PC-9 (cell line): ENCODE data around the gene TMEM217. TPM values are rescaled to one million over a fixed set of nuclear protein-coding genes. Genes with fewer than 3 reads are reported as not detected.

Source experiments
- BruUV-seq: library from RNA; stranded (reverse); fragments of 400-500 nt; replicated peaks from 2 replicates; lab custom pipeline; 2021; lab: Mats Ljungman, UMichigan
- CTCF ChIA-PET: fragments of 300-600 bp; sonication (Branson Sonifier 250); formaldehyde crosslinking; loops from one replicate; lab custom pipeline; 2022; ENCODE audit warnings: antibody characterized with exemption; lab: Charles Lee
- POLR2A ChIA-PET: fragments of 300-600 bp; sonication (Branson Sonifier 250); formaldehyde crosslinking; loops from one replicate; lab custom pipeline; 2022; ENCODE audit warnings: antibody characterized with exemption; ENCODE audit not compliant: unreplicated experiment; lab: Charles Lee
- DNase-seq, 2 experiments: peaks; one replicate each; pipeline versions ENCODE4 v3.0.0 to v3.0.0-alpha.2; 2015 to 2022; ENCODE audit warnings: mixed read lengths in 1 of 2
- H2AFZ ChIP-seq: fragments of 200-600 bp; sonication (generic); 2 replicates; pipeline ENCODE4 v1.8.1; 2017; ENCODE audit warnings: antibody characterized with exemption
- H3F3A ChIP-seq: fragments of 200-600 bp; sonication (generic); 2 replicates; pipeline ENCODE4 v1.8.1; 2017; ENCODE audit warnings: antibody characterized with exemption, mild to moderate bottlenecking, low read depth; ENCODE audit not compliant: insufficient read depth
- H3K27ac ChIP-seq: fragments of 200-600 bp; sonication (generic); 2 replicates; pipeline ENCODE4 v1.6.1; 2016; ENCODE audit warnings: mixed run types
- H3K27me3 ChIP-seq: fragments of 200-600 bp; sonication (generic); 2 replicates; pipeline ENCODE4 v1.6.1; 2016; ENCODE audit warnings: low read depth, mixed run types; ENCODE audit not compliant: insufficient read depth
- H3K36me3 ChIP-seq: fragments of 200-600 bp; sonication (generic); 2 replicates; pipeline ENCODE4 v1.6.1; 2016; ENCODE audit warnings: low read depth, mixed run types
- H3K4me1 ChIP-seq: fragments of 200-600 bp; sonication (generic); replicated peaks from 2 replicates; pipeline ENCODE4 v1.6.1; 2016; ENCODE audit warnings: mixed run types; ENCODE audit not compliant: insufficient read depth
- H3K4me2 ChIP-seq: fragments of 200-600 bp; sonication (generic); 2 replicates; pipeline ENCODE4 v1.6.1; 2017; ENCODE audit warnings: mixed run types
- H3K4me3 ChIP-seq: fragments of 200-600 bp; sonication (generic); 2 replicates; pipeline ENCODE4 v1.6.1; 2016; ENCODE audit warnings: mixed run types
- H3K79me2 ChIP-seq: fragments of 200-600 bp; sonication (generic); 2 replicates; pipeline ENCODE4 v1.6.1; 2017; ENCODE audit warnings: low read depth, mixed run types
- H3K9me2 ChIP-seq: fragments of 200-600 bp; sonication (generic); 2 replicates; pipeline ENCODE4 v1.8.1; 2017; ENCODE audit warnings: mild to moderate bottlenecking; ENCODE audit not compliant: insufficient read depth
- H3K9me3 ChIP-seq: fragments of 200-600 bp; sonication (generic); 2 replicates; pipeline ENCODE4 v1.8.1; 2016; ENCODE audit warnings: low read depth; ENCODE audit not compliant: insufficient read depth
- H4K20me1 ChIP-seq: fragments of 200-600 bp; sonication (generic); 2 replicates; pipeline ENCODE4 v1.8.1; 2017; ENCODE audit not compliant: insufficient read depth
- CTCF ChIP-seq: fragments of 200-600 bp; sonication (generic); conservative IDR thresholded peaks from 2 replicates; pipeline ENCODE4 v1.6.1; 2017; ENCODE audit warnings: mixed run types, antibody characterized with exemption, mild to moderate bottlenecking, moderate library complexity
- EZH2 ChIP-seq: fragments of 200-600 bp; sonication (generic); IDR thresholded peaks from 2 replicates; pipeline ENCODE4 v1.8.0; 2017; ENCODE audit warnings: antibody characterized with exemption, low read depth
- intact Hi-C: fragments of 100-400 bp; cut with micrococcal nuclease; formaldehyde crosslinking; loops from one replicate; pipeline ENCODE4 v1.10.0; 2022; ENCODE audit not compliant: unreplicated experiment
- total RNA-seq: library from RNA; stranded (reverse); gene quantifications from 2 replicates; pipeline ENCODE4 v1.2.3, GENCODE V29; 2021

Gene TMEM217
- total RNA-seq, 1 experiment from 2014 or later: 4.9 TPM

- intact Hi-C loops: no loop called here
- Histone ChIP-seq H4K20me1 (peaks cover 31% of the 10 kb centered on the region), H3K27ac (peak overlapping the region; percentile 89), H2AFZ (no peak overlapping the region), H3K4me2 (peak overlapping the region; percentile 91), H3K79me2 (peaks cover 40% of the 10 kb centered on the region), H3K4me1 (peaks cover 40% of the 10 kb centered on the region), H3K36me3 (peaks cover 39% of the 10 kb centered on the region), H3K27me3 (no peaks in the 10 kb centered on the region), H3K9me2 (no peaks in the 10 kb centered on the region), H3K9me3 (no peaks in the 10 kb centered on the region), H3K4me3 (peak overlapping the region; percentile 64), H3F3A (peaks cover 65% of the 10 kb centered on the region)
- ChIA-PET CTCF (interaction anchor here (0.7 to 1.4 kb wide), 4 partner anchors 39 to 149 kb away, joined by 3 to 6 read pairs (median 4); no protein-coding TSS in a partner anchor), POLR2A (interaction anchor here (0.6 to 2.3 kb wide), 8 partner anchors 23 to 460 kb away, joined by 4 to 8 read pairs (median 6); no protein-coding TSS in a partner anchor)
- no TSS peak for BruUV-seq
- peak in 1 of 2 experiments; percentile 25 for DNase-seq
- TF ChIP-seq EZH2 (no peak), CTCF (no peak)
Observed at GRCh38 chr6:37170273-37171200, 87.4 kb downstream of the TMEM217 start.

- Histone ChIP-seq H3K9me3 (no peaks in the 10 kb centered on the region), H3K4me2 (peak within 1 kb of the TSS; percentile 91), H3K36me3 (peaks cover 31% of the 10 kb centered on the region), H2AFZ (no peak within 1 kb of the TSS; the same call in 1 of the 2 replicates), H3F3A (peaks cover 61% of the 10 kb centered on the region), H3K27ac (peak within 1 kb of the TSS; percentile 97), H4K20me1 (peaks cover 24% of the 10 kb centered on the region), H3K27me3 (no peaks in the 10 kb centered on the region), H3K4me1 (peaks cover 42% of the 10 kb centered on the region), H3K9me2 (no peaks in the 10 kb centered on the region), H3K4me3 (peak within 1 kb of the TSS; percentile 64), H3K79me2 (peaks cover 39% of the 10 kb centered on the region)
- peak; percentile 90 to 95 for DNase-seq
- ChIA-PET CTCF (interaction anchor here (0.6 to 1.0 kb wide), 3 partner anchors 38 to 152 kb away, joined by 3 to 4 read pairs (median 3); no protein-coding TSS in a partner anchor), POLR2A (interaction anchor here (0.6 to 1.5 kb wide), 11 partner anchors 21 to 657 kb away, joined by 3 to 26 read pairs (median 6); no protein-coding TSS in a partner anchor)
- TF ChIP-seq CTCF: no peak
- TF ChIP-seq EZH2: no peak
- no TSS peak for BruUV-seq
- intact Hi-C loops: loop anchor here (1.0 kb wide), 1 partner anchor 32 kb away; no protein-coding TSS in a partner anchor
Observed at GRCh38 chr6:37169496-37170272, 88.3 kb downstream of the TMEM217 start, which contains the start of gene PIM1. TSS of gene PIM1 (plus strand) at chr6:37170152. CDS start at chr6:37170576, 424 bp downstream.
